ENCODE data around the gene ENTPD2. TPM values are rescaled to one million over a fixed set of nuclear protein-coding genes. Genes with fewer than 3 reads are reported as not detected.

The ENTPD2 gene
- total RNA-seq, 1 donor from 2014 or later, result 5.2 TPM

GRCh38 chr9:137023583-137023991 lies 30.3 kb downstream of the ENTPD2 start:
- H3K9ac ChIP-seq (ENCODE audit: low read depth in 1 of 3, low read length in 3 of 3), result no peak overlapping the region
- H3K27ac ChIP-seq (ENCODE audit: low read depth, low read length), result no peak overlapping the region
- H3K4me1 ChIP-seq (ENCODE audit: control insufficient read depth in 3 of 3, insufficient read depth in 3 of 3, low read length in 3 of 3), result peaks cover 17 to 23% (median 20%) of the 10 kb centered on the region in 3 donors
- H3K27me3 ChIP-seq (ENCODE audit: control insufficient read depth in 3 of 3, insufficient read depth in 3 of 3, low read length in 3 of 3), result no peaks in the 10 kb centered on the region
- no peaks in the 10 kb centered on the region for H3K9me3 ChIP-seq (ENCODE audit: control insufficient read depth in 3 of 3, low read length in 3 of 3)
- peaks cover 0 to 3% (median 2%) of the 10 kb centered on the region in 3 donors for H3K36me3 ChIP-seq (ENCODE audit: control insufficient read depth in 3 of 3, insufficient read depth in 3 of 3, low read length in 3 of 3)
- H3K4me3 ChIP-seq (ENCODE audit: low read length in 3 of 3), result no peak overlapping the region

- H3K36me3 ChIP-seq (ENCODE audit: control insufficient read depth in 3 of 3, insufficient read depth in 3 of 3, low read length in 3 of 3), result peaks cover 0 to 3% (median 2%) of the 10 kb centered on the region in 3 donors
- peaks cover 15 to 20% (median 17%) of the 10 kb centered on the region in 3 donors for H3K4me1 ChIP-seq (ENCODE audit: control insufficient read depth in 3 of 3, insufficient read depth in 3 of 3, low read length in 3 of 3)
- no peaks in the 10 kb centered on the region for H3K9me3 ChIP-seq (ENCODE audit: control insufficient read depth in 3 of 3, low read length in 3 of 3)
- H3K27me3 ChIP-seq (ENCODE audit: control insufficient read depth in 3 of 3, insufficient read depth in 3 of 3, low read length in 3 of 3), result no peaks in the 10 kb centered on the region
- H3K27ac ChIP-seq (ENCODE audit: low read depth, low read length), result no peak overlapping the region
- no peak overlapping the region for H3K9ac ChIP-seq (ENCODE audit: low read depth in 1 of 3, low read length in 3 of 3)
- H3K4me3 ChIP-seq (ENCODE audit: low read length in 3 of 3), result no peak overlapping the region
Measured at GRCh38 chr9:137023157-137023556, 30.7 kb downstream of the ENTPD2 start.

GRCh38 chr9:137022662-137023008 lies 31.2 kb downstream of the ENTPD2 start:
- Histone ChIP-seq H3K27ac (ENCODE audit: low read depth, low read length) (no peak overlapping the region), H3K9ac (ENCODE audit: low read depth in 1 of 3, low read length in 3 of 3) (no peak overlapping the region), H3K4me3 (ENCODE audit: low read length in 3 of 3) (no peak overlapping the region), H3K36me3 (ENCODE audit: control insufficient read depth in 3 of 3, insufficient read depth in 3 of 3, low read length in 3 of 3) (peaks cover 0 to 3% (median 2%) of the 10 kb centered on the region in 3 donors), H3K4me1 (ENCODE audit: control insufficient read depth in 3 of 3, insufficient read depth in 3 of 3, low read length in 3 of 3) (peaks cover 15 to 20% (median 16%) of the 10 kb centered on the region in 3 donors), H3K9me3 (ENCODE audit: control insufficient read depth in 3 of 3, low read length in 3 of 3) (no peaks in the 10 kb centered on the region), H3K27me3 (ENCODE audit: control insufficient read depth in 3 of 3, insufficient read depth in 3 of 3, low read length in 3 of 3) (no peaks in the 10 kb centered on the region)

GRCh38 chr9:137021979-137022661 lies 31.7 kb downstream of the ENTPD2 start:
- no peak overlapping the region for H3K27ac ChIP-seq (ENCODE audit: low read depth, low read length)
- H3K9ac ChIP-seq (ENCODE audit: low read depth in 1 of 3, low read length in 3 of 3), result no peak overlapping the region
- no peaks in the 10 kb centered on the region for H3K27me3 ChIP-seq (ENCODE audit: control insufficient read depth in 3 of 3, insufficient read depth in 3 of 3, low read length in 3 of 3)
- peaks cover 1 to 6% (median 5%) of the 10 kb centered on the region in 3 donors for H3K36me3 ChIP-seq (ENCODE audit: control insufficient read depth in 3 of 3, insufficient read depth in 3 of 3, low read length in 3 of 3)
- no peaks in the 10 kb centered on the region for H3K9me3 ChIP-seq (ENCODE audit: control insufficient read depth in 3 of 3, low read length in 3 of 3)
- H3K4me3 ChIP-seq (ENCODE audit: low read length in 3 of 3), result no peak overlapping the region
- H3K4me1 ChIP-seq (ENCODE audit: control insufficient read depth in 3 of 3, insufficient read depth in 3 of 3, low read length in 3 of 3), result peaks cover 10 to 15% (median 11%) of the 10 kb centered on the region in 3 donors

GRCh38 chr9:137021568-137021978 lies 32.3 kb downstream of the ENTPD2 start:
- H3K27me3 ChIP-seq (ENCODE audit: control insufficient read depth in 3 of 3, insufficient read depth in 3 of 3, low read length in 3 of 3), result no peaks in the 10 kb centered on the region
- H3K4me1 ChIP-seq (ENCODE audit: control insufficient read depth in 3 of 3, insufficient read depth in 3 of 3, low read length in 3 of 3), result peaks cover 4 to 10% (median 6%) of the 10 kb centered on the region in 3 donors
- peaks cover 7 to 9% (median 8%) of the 10 kb centered on the region in 3 donors for H3K36me3 ChIP-seq (ENCODE audit: control insufficient read depth in 3 of 3, insufficient read depth in 3 of 3, low read length in 3 of 3)
- no peaks in the 10 kb centered on the region for H3K9me3 ChIP-seq (ENCODE audit: control insufficient read depth in 3 of 3, low read length in 3 of 3)
- no peak overlapping the region for H3K27ac ChIP-seq (ENCODE audit: low read depth, low read length)
- H3K4me3 ChIP-seq (ENCODE audit: low read length in 3 of 3), result no peak overlapping the region
- H3K9ac ChIP-seq (ENCODE audit: low read depth in 1 of 3, low read length in 3 of 3), result no peak overlapping the region

GRCh38 chr9:137020771-137021567 lies 32.9 kb downstream of the ENTPD2 start:
- Histone ChIP-seq H3K4me3 (ENCODE audit: low read length in 3 of 3) (no peak overlapping the region), H3K4me1 (ENCODE audit: control insufficient read depth in 3 of 3, insufficient read depth in 3 of 3, low read length in 3 of 3) (peaks cover 0 to 4% (median 2%) of the 10 kb centered on the region in 3 donors), H3K9ac (ENCODE audit: low read depth in 1 of 3, low read length in 3 of 3) (no peak overlapping the region), H3K9me3 (ENCODE audit: control insufficient read depth in 3 of 3, low read length in 3 of 3) (no peaks in the 10 kb centered on the region), H3K27ac (ENCODE audit: low read depth, low read length) (no peak overlapping the region), H3K36me3 (ENCODE audit: control insufficient read depth in 3 of 3, insufficient read depth in 3 of 3, low read length in 3 of 3) (peaks cover 7 to 13% (median 13%) of the 10 kb centered on the region in 3 donors), H3K27me3 (ENCODE audit: control insufficient read depth in 3 of 3, insufficient read depth in 3 of 3, low read length in 3 of 3) (no peaks in the 10 kb centered on the region)

- Histone ChIP-seq H3K9me3 (ENCODE audit: control insufficient read depth in 3 of 3, low read length in 3 of 3) (no peaks in the 10 kb centered on the region), H3K4me3 (ENCODE audit: low read length in 3 of 3) (no peak overlapping the region), H3K36me3 (ENCODE audit: control insufficient read depth in 3 of 3, insufficient read depth in 3 of 3, low read length in 3 of 3) (peaks cover 12 to 19% (median 17%) of the 10 kb centered on the region in 3 donors), H3K9ac (ENCODE audit: low read depth in 1 of 3, low read length in 3 of 3) (no peak overlapping the region), H3K27me3 (ENCODE audit: control insufficient read depth in 3 of 3, insufficient read depth in 3 of 3, low read length in 3 of 3) (no peaks in the 10 kb centered on the region), H3K27ac (ENCODE audit: low read depth, low read length) (no peak overlapping the region), H3K4me1 (ENCODE audit: control insufficient read depth in 3 of 3, insufficient read depth in 3 of 3, low read length in 3 of 3) (no peaks in the 10 kb centered on the region)
Measured at GRCh38 chr9:137019891-137020683, 33.8 kb downstream of the ENTPD2 start.

- no peaks in the 10 kb centered on the region for H3K27me3 ChIP-seq (ENCODE audit: control insufficient read depth in 3 of 3, insufficient read depth in 3 of 3, low read length in 3 of 3)
- no peaks in the 10 kb centered on the region for H3K9me3 ChIP-seq (ENCODE audit: control insufficient read depth in 3 of 3, low read length in 3 of 3)
- H3K27ac ChIP-seq (ENCODE audit: low read depth, low read length), result no peak overlapping the region
- peaks cover 19 to 25% (median 19%) of the 10 kb centered on the region in 3 donors for H3K36me3 ChIP-seq (ENCODE audit: control insufficient read depth in 3 of 3, insufficient read depth in 3 of 3, low read length in 3 of 3)
- no peaks in the 10 kb centered on the region for H3K4me1 ChIP-seq (ENCODE audit: control insufficient read depth in 3 of 3, insufficient read depth in 3 of 3, low read length in 3 of 3)
- no peak overlapping the region for H3K9ac ChIP-seq (ENCODE audit: low read depth in 1 of 3, low read length in 3 of 3)
- no peak overlapping the region for H3K4me3 ChIP-seq (ENCODE audit: low read length in 3 of 3)
Measured at GRCh38 chr9:137018761-137019559, 34.9 kb downstream of the ENTPD2 start.

GRCh38 chr9:137017791-137018497 lies 35.9 kb downstream of the ENTPD2 start:
- Histone ChIP-seq H3K27me3 (ENCODE audit: control insufficient read depth in 3 of 3, insufficient read depth in 3 of 3, low read length in 3 of 3) (no peaks in the 10 kb centered on the region), H3K4me1 (ENCODE audit: control insufficient read depth in 3 of 3, insufficient read depth in 3 of 3, low read length in 3 of 3) (no peaks in the 10 kb centered on the region), H3K36me3 (ENCODE audit: control insufficient read depth in 3 of 3, insufficient read depth in 3 of 3, low read length in 3 of 3) (peaks cover 19 to 27% (median 20%) of the 10 kb centered on the region in 3 donors), H3K9me3 (ENCODE audit: control insufficient read depth in 3 of 3, low read length in 3 of 3) (no peaks in the 10 kb centered on the region), H3K9ac (ENCODE audit: low read depth in 1 of 3, low read length in 3 of 3) (no peak overlapping the region), H3K4me3 (ENCODE audit: low read length in 3 of 3) (no peak overlapping the region), H3K27ac (ENCODE audit: low read depth, low read length) (no peak overlapping the region)

Data from skeletal muscle tissue (tissue), 4 donors.